NCI-H460 (cell line): ENCODE data around the gene C19orf18. TPM values are rescaled to one million over a fixed set of nuclear protein-coding genes. Genes with fewer than 3 reads are reported as not detected.

Experiments
- DNase-seq: peaks from one replicate; pipeline ENCODE4 v3.0.0-alpha.2; 2016; ENCODE audit warnings: low read depth; ENCODE audit errors: extremely low read depth
- total RNA-seq: library from RNA; depleted of rRNA; stranded (reverse); fragments of >200 nt; shearing (Covaris generic); gene quantifications from 2 replicates; pipeline ENCODE4 v1.2.3, GENCODE V29; 2014; rRNA removed

Gene C19orf18
- total RNA-seq, 1 experiment from 2014 or later: not detected

DNA sequence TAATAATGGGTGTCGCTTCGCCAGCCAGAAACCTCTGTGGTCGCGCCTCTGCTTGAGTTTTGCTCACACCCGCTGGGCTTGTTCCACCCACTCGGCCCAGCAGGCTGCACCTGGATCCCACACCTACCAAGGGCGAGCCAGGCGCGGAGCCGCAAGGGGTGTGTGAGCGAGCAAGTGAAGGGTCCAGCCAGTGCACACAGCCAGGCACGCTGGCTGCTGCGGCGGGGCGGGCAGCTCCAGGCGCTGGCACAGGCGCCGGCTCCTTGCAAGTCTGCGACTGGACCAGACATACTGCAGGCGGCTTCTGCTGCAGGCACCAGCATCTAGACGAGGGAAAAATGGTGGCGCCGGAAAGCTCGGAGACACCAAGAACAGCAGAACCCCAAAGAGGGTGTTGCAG is 25.0 kb downstream of the C19orf18 start:
- no peak for DNase-seq

DNA sequence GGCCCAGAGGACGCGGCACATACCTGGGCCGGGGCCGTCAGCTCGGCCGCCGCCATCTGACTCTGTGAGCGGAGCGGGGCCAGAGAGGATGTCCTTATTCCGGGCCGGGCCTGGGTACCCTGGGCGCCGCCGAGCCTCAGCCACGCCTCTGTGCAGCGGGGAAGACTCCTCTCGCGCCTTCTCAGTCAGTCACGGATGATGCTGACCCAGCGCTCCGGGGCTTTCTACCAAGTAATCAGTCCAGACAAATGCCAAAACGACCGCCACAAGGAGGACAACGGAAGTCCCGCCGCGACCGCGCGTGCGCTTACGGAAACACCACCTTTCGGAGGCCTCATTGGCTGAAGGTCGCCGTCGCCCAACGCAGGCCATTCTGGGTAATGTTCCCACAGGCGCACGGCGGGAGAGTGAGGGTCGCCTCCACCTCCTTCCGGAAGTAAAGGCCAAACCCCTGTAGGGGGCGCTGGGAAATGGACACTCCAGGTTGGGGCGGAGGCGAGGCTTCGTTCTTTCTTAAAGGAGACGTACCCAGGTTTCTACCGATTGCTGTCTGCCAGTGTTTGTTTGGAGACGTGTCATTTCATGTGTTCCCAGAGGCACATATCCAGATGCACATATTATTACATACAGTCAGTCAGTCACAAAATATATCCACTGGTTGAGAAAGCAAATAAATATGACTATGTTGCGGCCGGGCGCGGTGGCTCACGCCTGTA is 26.8 kb downstream of the C19orf18 start, which contains the start of gene ZNF256:
Gene ZNF256, minus strand, starts transcription at position 288 of the 716 bp plus-strand sequence. Its CDS starts 232 bp downstream, at position 56.
- no peak for DNase-seq

- no peak for DNase-seq
Observed at GRCh38 chr19:57947088-57947418, 27.3 kb downstream of the C19orf18 start.

- no peak for DNase-seq
Observed at GRCh38 chr19:57946316-57946715, 28.0 kb downstream of the C19orf18 start.

- no peak for DNase-seq
Observed at GRCh38 chr19:57941593-57941992, 32.7 kb downstream of the C19orf18 start.

DNA sequence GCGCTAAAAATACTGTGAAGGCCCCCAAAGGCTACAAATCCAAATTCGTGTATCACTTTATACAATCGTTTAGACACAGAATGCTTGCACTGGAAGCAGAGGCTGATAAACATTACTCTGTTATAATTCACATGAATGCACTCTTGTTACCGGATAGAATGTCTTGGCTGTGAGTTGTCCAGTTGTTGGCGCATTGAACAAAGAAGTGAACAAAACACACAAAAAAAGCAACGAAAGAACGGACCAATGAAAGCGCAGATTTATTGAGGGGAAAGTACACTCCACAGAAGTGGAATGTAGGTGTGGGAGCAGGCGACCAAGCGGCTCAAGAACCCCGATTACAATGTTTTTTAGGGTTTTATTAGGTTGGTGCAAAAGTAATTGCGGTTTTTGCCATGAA is 38.6 kb downstream of the C19orf18 start:
- no peak for DNase-seq

GRCh38 chr19:57934820-57935665 is 39.3 kb downstream of the C19orf18 start, which contains the start of gene ZNF418:
TSS of gene ZNF418 (minus strand) at chr19:57935402. CDS start at chr19:57933822, 1,580 bp downstream.
- DNase-seq: no peak

DNA sequence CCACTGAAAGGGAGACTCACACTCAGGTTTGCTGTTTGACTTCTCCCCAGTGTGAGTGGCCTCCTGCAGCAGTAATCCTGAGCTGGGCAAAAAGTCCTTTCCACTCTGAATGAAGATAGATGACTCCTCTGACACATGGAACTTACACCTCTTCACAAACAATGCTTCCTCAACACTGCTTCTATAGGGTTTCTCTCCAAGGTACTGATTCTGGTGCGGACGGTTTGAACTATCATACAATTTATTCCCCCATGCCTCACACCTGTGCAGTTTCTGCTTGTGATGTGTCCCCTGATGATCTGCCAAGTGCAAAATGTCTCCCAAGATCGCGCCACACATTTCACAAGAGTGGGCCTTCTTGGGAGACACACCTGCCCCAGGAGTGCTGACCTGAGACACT is 46.7 kb downstream of the C19orf18 start:
- no peak for DNase-seq

GRCh38 chr19:57916168-57916995 is 58.0 kb downstream of the C19orf18 start, which contains the start of gene ZNF417:
TSS of gene ZNF417 (minus strand) at chr19:57916592. CDS start at chr19:57916411, 181 bp downstream.
- peak; percentile 81 for DNase-seq

DNA sequence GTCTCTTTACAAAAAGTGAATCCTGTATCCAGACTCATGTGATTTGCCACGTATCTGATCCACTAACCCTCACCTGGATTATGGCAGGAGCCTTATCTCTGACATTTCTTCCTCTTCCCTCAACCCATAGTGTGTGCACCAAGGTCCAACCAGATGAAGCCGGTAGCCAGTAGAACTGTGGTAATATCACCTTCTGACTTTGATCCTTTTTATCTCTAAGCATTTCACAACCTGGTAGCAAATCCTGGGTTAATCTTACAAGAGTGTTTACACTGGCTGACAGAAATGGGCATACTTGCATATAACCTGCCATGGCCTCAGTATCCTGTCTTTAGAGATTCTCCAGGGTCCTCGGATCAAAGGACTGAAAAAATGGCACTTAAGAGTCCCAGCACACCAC is 59.8 kb downstream of the C19orf18 start:
- DNase-seq: no peak

Other genes with a start within 250 kb of the C19orf18 start
- not detected in 2 replicates for gene ZNF671, start 246.9 kb downstream of the C19orf18 start, total RNA-seq
- gene ZNF776, start 227.7 kb downstream of the C19orf18 start, total RNA-seq: 6.5 and 8.8 TPM in 2 replicates
- 11.1 and 12.4 TPM in 2 replicates for gene ZNF586, start 204.9 kb downstream of the C19orf18 start, total RNA-seq
- 3.1 and 4.9 TPM in 2 replicates for gene ZNF552, start 159.6 kb downstream of the C19orf18 start, total RNA-seq
- 7.6 and 12.5 TPM in 2 replicates for gene ZNF587B, start 144.2 kb downstream of the C19orf18 start, total RNA-seq
- 11.5 and 13.9 TPM in 2 replicates for gene ZNF587, start 124.7 kb downstream of the C19orf18 start, total RNA-seq
- gene ZNF814, start 85.5 kb downstream of the C19orf18 start, total RNA-seq: 2.1 and 2.5 TPM in 2 replicates
- 5.2 and 5.4 TPM in 2 replicates for gene ZNF417, start 57.9 kb downstream of the C19orf18 start, total RNA-seq
- gene ZNF418, start 39.1 kb downstream of the C19orf18 start, total RNA-seq: not detected in 2 replicates
- gene ZNF256, start 26.8 kb downstream of the C19orf18 start, total RNA-seq: not detected in 2 replicates
- 2.9 TPM in 2 replicates for gene ZNF606, start 28.3 kb upstream of the C19orf18 start, total RNA-seq
- not detected in 2 replicates for gene ZSCAN1, start 59.5 kb upstream of the C19orf18 start, total RNA-seq
- gene ZNF135, start 84.7 kb upstream of the C19orf18 start, total RNA-seq: 0.52 and 0.87 TPM in 2 replicates
- 20.1 and 20.7 TPM in 2 replicates for gene ZSCAN18, start 123.7 kb upstream of the C19orf18 start, total RNA-seq
- gene ZNF329, start 176.3 kb upstream of the C19orf18 start, total RNA-seq: 10.9 and 11.3 TPM in 2 replicates
- gene ZNF274, start 208.5 kb upstream of the C19orf18 start, total RNA-seq: 22.4 and 26.2 TPM in 2 replicates